Right cardiac atrium (tissue), 5 donors: ENCODE measurements around the gene DISP3. TPM values are rescaled to one million over a fixed set of nuclear protein-coding genes. Genes with fewer than 3 reads are reported as not detected.

Experiments
- ATAC-seq, 2 donors: fragments of 200-7000 bp; cut with Tn5 transposase; one replicate each; pipeline versions ENCODE4 v1.8.0 to v1.9.1; 2020; ENCODE audit warnings: moderate library complexity in 2 of 2, mild to moderate bottlenecking in 1 of 2
- DNase-seq, 3 donors: peaks; one replicate each; pipeline ENCODE4 v3.0.0-alpha.2; 2020
- H3K27ac ChIP-seq: one replicate; pipeline ENCODE4 v1.5.1; 2013; ENCODE audit warnings: mild to moderate bottlenecking, low read length, control low read depth, moderate library complexity
- H3K27me3 ChIP-seq: one replicate; pipeline ENCODE4 v1.6.1; 2013; ENCODE audit not compliant: control insufficient read depth, insufficient read depth
- H3K4me1 ChIP-seq: one replicate; pipeline ENCODE4 v1.6.1; 2013; ENCODE audit warnings: low read length; ENCODE audit not compliant: control insufficient read depth, insufficient read depth
- H3K4me3 ChIP-seq: one replicate; pipeline ENCODE4 v1.5.1; 2013; ENCODE audit warnings: low read length, control low read depth
- H3K9me3 ChIP-seq: one replicate; pipeline ENCODE4 v1.6.1; 2013; ENCODE audit warnings: low read length; ENCODE audit not compliant: control insufficient read depth
- WGBS: extraction: QIAGEN DNeasy Blood & Tissue Kit; methylation state at CpG from one replicate; pipeline ENCODE4 v1.1.7; 2013; 5-methylcytosine and 5-hydroxymethylcytosine counted together
- intact Hi-C, 4 donors: fragments of 100-400 bp; cut with DNase I; formaldehyde crosslinking; loops; one replicate each; pipeline versions ENCODE4 v1.11.0 to v1.14.0; 2022 to 2023
- polyA plus RNA-seq: library from polyadenylated mRNA; stranded (reverse); fragments of 200-250 nt; gene quantifications from one replicate; pipeline ENCODE4 v1.2.3, GENCODE V29; 2013
- total RNA-seq, 4 donors: library from RNA; stranded (reverse); fragmentation: NEBNext Ultra II Directional; extraction: Animal tissue kit (Norgen Biotek cat#: 25700); gene quantifications; one replicate each; pipeline ENCODE4 v1.2.1, GENCODE V29; 2021
- donor health status: healthy with polysubstance abuse.
- donor health status: DM: no; HTN: yes; CAD: no.
- donor health status: DM: no; HTN: no; CAD: no.
- donor health status: DM: no; HTN: yes; CAD: no; lungs with severe emphysema.
- donor health status: DM: yes; HTN: yes; CAD: no.

Gene DISP3
- total and polyA plus RNA-seq, 5 donors, result 0.02 to 0.06 TPM; not detected in 3

DNA sequence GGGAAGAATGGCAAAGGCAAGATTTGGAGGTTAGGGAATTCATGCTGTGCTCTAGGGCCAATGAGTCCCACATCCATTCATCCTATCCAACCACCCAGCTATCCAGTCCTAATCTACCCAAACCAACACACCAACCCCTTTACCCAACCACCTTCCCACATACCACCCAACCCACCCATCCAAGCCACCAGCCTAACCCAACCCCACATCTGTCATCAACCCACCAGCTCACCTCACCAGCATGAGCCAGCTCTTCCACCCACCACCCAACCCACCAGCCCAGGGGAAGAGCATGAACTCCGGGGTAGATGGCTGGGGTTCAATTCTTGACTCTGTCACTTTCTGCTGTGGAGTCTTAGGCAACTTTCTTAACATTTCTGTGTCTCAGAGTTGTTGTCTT, 35.9 kb upstream of the DISP3 start:
- Histone ChIP-seq H3K4me3 (no peak overlapping the region), H3K27me3 (no peaks in the 10 kb centered on the region), H3K27ac (no peak overlapping the region), H3K4me1 (no peaks in the 10 kb centered on the region), H3K9me3 (no peaks in the 10 kb centered on the region)
- DNase-seq (no peak), ATAC-seq (no peak)
- intact Hi-C loops, result no loop called here
- 81% methylated on average over 1 of the region's 1 CpG for WGBS

DNA sequence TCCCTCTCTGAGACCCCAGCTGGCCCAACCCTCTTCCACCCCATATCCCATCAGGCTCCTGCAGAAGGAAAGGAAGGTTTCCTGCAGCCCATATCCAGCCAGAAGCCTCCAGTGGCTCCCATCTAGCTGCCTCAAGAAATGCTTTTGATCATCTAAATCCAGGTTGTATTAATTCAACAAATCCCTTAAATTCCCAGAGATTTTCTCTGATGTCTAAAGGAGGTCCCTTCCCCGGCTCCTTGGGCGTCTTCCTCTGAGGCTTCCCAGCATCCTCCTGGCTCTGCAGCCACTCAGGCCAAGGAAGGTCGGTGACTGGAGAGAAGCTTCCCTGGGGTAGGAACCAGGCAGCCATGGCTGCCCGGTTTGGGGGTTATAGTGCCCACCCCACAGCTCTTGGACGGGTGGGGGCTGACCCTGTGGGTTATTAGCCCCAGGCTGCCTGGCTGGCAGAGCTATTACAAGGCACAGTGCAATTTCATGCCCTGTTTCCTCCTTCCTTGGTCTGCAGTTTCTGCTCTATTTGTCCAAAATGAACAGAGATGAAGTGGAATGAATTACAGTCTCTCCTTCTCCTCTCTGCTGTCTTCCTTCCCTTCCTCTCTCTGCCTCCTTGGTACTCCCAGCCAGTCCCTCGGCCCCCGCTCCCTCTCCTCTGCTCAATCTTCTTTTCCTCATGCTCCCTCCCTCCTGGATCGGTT, 34.8 kb upstream of the DISP3 start:
- WGBS, result 52% methylated on average over 8 of the region's 8 CpGs

DNA sequence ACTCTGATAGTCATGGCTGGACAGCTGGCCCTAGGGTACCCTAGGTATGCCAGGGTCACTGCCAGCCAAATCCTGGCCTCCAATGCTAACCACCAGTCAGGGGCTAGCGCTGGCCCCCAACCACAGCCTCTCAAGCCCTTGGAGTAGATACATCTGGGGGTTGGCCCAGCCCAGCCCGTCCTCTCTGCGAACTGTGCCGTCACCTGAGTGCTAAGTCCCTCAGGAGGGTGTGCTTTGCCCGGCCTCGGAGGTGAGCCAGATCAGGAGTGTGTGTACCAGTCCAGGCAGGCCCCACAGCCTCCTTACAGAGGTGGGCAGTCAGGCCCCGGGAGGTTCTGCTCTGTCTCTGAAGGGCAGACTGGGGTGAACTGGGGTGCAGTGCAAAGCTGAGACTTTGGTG, 34.0 kb upstream of the DISP3 start:
- no peak for ATAC-seq
- intact Hi-C loops, result no loop called here
- H3K27me3 ChIP-seq, result no peaks in the 10 kb centered on the region
- 76% methylated on average over 7 of the region's 7 CpGs for WGBS
- H3K27ac ChIP-seq, result no peak overlapping the region
- no peaks in the 10 kb centered on the region for H3K9me3 ChIP-seq
- no peak overlapping the region for H3K4me3 ChIP-seq
- DNase-seq, result no peak
- H3K4me1 ChIP-seq, result no peaks in the 10 kb centered on the region

More for the DNA sequence above, 34.8 kb upstream of the DISP3 start:
- H3K4me3 ChIP-seq, result no peak overlapping the region
- H3K27me3 ChIP-seq, result no peaks in the 10 kb centered on the region
- intact Hi-C loops, result no loop called here
- no peaks in the 10 kb centered on the region for H3K4me1 ChIP-seq
- ATAC-seq (no peak), DNase-seq (no peak)
- no peak overlapping the region for H3K27ac ChIP-seq
- no peaks in the 10 kb centered on the region for H3K9me3 ChIP-seq

DNA sequence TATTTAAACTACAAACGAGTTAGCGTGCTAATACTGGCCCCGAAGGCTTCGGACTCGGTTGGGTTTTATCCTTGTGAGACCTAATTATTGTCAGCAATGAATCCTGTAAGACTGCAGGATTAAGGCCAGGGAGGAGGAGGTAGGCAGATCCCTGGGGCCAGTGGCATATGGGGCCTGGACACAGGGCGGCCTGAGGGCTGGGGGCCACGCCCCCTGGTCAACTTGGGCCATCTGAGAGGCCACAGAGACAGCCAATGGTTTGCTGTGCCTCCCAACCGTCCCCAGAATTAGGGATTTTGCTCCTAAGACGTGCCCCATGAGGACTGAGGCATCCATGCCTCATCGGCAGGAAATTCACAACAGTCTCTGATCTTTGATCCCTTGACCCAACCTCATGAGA, 31.1 kb upstream of the DISP3 start:
- Histone ChIP-seq H3K27me3 (no peaks in the 10 kb centered on the region), H3K9me3 (no peaks in the 10 kb centered on the region)
- ATAC-seq, result no peak

DNA sequence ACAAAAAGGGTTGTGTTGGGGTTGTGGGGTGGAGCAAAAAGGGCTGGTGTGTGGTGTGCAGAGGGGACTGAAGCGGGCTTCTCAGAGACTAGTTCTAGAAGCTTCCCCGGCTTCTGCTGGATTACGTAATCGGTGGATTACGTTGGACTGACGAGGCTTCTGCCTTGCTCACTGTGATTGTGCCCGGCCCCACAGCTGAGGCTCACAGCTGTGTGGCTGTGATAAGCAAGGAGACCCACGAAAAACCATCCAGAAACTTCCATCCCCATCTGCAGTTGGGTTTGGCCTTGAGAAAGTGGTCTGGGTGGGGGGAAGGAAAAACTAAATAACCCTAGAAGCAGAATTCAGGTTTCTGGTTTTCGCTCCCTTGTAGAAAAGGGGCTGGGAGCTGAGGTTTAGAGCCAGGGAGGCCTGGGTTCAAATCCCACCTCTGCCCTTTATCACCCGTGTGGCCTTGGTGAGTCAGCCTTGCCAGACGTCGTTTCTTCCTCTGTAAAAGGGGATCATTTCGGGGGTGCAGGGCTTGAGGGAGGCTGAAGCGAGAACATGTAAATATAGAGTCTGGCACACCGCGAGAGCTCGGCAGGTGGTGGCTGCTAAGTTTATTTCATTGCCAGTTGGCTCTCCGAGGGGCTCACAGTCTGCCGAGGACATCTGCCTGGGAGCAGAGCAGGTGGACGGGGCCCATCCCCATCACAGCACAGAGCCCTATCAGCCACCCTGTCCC, 30.4 kb upstream of the DISP3 start:
- intact Hi-C loops, result no loop called here
- 55% methylated on average over 20 of the region's 20 CpGs for WGBS

More for the DNA sequence above, 31.1 kb upstream of the DISP3 start:
- intact Hi-C loops, result no loop called here
- DNase-seq, result no peak
- no peaks in the 10 kb centered on the region for H3K4me1 ChIP-seq
- WGBS, result 52% methylated on average over 10 of the region's 10 CpGs
- no peak overlapping the region for H3K4me3 ChIP-seq
- H3K27ac ChIP-seq, result no peak overlapping the region

DNA sequence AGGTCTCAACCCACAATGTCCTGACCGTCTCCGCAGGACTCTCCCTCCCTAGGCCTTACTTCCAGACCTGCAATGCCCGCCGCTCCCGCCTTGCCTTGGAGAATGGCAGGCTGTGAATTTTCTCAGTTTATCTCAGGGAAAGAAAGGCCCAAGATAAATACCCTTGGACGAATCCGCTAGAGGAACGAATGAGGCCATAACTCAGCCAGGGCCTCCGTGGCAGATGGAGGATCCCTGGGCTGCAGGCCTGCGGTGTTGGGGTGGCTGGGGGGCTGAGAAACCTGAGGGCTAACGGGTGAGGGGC, 29.9 kb upstream of the DISP3 start:
- ATAC-seq (no peak), DNase-seq (no peak)
- no peak overlapping the region for H3K27ac ChIP-seq
- H3K27me3 ChIP-seq, result no peaks in the 10 kb centered on the region
- H3K9me3 ChIP-seq, result no peaks in the 10 kb centered on the region
- no peak overlapping the region for H3K4me3 ChIP-seq
- 57% methylated on average over 11 of the region's 11 CpGs for WGBS
- intact Hi-C loops, result no loop called here
- no peaks in the 10 kb centered on the region for H3K4me1 ChIP-seq

More for the DNA sequence above, 30.4 kb upstream of the DISP3 start:
- no peaks in the 10 kb centered on the region for H3K4me1 ChIP-seq
- H3K4me3 ChIP-seq, result no peak overlapping the region
- H3K27ac ChIP-seq, result no peak overlapping the region
- H3K9me3 ChIP-seq, result no peaks in the 10 kb centered on the region
- H3K27me3 ChIP-seq, result no peaks in the 10 kb centered on the region
- DNase-seq (no peak), ATAC-seq (no peak)

DNA sequence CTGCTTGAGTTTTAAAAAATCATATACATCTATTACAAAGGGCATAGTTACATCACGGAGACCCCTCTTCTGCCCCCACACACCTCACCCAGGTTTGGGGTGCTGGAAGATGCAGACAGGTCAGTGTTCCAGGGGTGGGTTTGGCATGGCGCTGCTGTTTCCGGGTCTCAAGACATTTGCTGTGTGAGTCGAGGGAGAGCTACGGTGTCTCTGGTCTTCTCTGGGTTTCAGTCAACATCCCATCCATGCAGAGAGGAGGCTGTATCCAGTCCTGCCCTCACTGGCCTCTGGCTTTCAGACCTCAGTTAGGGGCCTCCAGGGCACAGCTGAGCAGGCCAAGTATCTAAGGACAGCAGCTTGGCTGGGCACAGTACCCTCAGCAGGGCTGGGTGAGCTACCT, 28.6 kb upstream of the DISP3 start:
- Histone ChIP-seq H3K9me3 (no peaks in the 10 kb centered on the region), H3K27ac (no peak overlapping the region), H3K4me3 (no peak overlapping the region), H3K4me1 (no peaks in the 10 kb centered on the region), H3K27me3 (no peaks in the 10 kb centered on the region)
- no peak for DNase-seq
- intact Hi-C loops, result no loop called here
- ATAC-seq, result no peak
- 88% methylated on average over 5 of the region's 5 CpGs for WGBS

DNA sequence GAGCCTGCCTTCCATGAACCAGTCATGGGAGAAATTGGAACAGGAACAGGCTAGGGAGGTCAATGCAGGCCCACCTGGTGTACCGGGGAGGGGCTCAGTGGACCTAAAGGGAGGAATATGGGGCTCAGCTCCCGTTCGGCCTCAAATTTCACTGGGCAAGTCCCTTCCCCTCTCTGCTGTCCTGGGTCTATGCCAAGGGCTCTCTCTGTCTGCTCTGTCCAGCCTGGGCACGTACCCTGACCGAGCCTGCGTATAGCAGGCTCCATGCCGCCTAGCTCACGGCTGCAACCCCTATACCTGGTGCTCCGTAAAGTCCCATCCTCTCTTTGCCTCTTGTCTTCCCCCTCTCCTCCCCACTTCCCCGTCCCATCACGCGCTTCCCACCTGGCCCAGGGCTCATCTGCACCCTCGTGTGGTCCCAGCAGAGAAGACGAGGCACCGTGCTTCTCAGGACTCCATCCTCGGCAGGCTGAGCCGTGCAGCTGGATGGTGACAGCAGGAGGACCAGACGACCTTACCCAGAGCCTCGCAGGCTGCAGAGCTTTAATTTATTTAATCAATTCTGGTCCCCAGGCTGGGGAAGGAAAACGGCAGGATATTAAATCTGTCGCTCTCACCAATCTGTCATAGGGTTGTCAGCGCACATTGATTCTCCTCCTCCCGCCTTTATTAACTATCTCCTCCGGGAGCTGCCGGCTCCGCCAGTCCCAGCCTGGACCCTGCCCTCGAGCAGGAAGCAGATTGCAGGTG, 25.0 kb upstream of the DISP3 start:
- H3K4me3 ChIP-seq, result no peak overlapping the region
- H3K27ac ChIP-seq, result no peak overlapping the region
- DNase-seq (no peak), ATAC-seq (no peak)
- H3K27me3 ChIP-seq, result no peaks in the 10 kb centered on the region
- intact Hi-C loops, result no loop called here
- no peaks in the 10 kb centered on the region for H3K4me1 ChIP-seq
- WGBS, result 46% methylated on average over 27 of the region's 27 CpGs
- H3K9me3 ChIP-seq, result no peaks in the 10 kb centered on the region

DNA sequence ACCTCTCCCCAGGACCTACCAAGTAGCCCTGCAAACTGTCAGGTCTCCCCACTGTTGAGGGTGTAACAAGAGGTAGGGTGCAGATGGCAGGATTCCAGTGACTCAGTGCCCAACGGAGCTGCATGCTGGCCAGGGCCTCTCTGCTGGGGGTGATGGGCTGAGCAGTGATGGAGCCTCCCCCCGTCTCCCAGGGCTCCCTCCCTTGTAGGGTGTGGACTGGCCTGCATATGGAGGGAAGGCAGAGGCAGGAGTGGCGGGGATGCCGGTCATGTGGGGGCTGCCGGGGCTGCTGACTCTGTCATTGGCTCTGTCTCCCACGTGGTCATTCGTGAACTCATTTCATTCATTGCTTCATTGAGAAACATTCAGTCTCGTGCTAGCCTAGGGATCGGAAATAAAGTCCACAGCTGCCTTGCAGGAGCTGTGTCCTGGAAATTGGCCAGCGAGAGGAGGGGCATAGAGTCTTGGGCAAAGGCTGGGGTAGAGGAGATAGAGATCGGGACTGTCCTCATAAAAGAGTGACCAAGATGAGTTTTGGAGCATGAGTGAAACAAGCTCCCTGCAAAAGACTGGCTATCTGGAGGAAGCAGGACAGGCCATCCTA, 22.9 kb upstream of the DISP3 start:
- 48% methylated on average over 11 of the region's 11 CpGs for WGBS
- H3K4me3 ChIP-seq, result no peak overlapping the region
- no peaks in the 10 kb centered on the region for H3K9me3 ChIP-seq
- no peak overlapping the region for H3K27ac ChIP-seq
- H3K4me1 ChIP-seq, result no peaks in the 10 kb centered on the region
- DNase-seq, result no peak
- intact Hi-C loops, result no loop called here
- ATAC-seq, result no peak
- no peaks in the 10 kb centered on the region for H3K27me3 ChIP-seq

DNA sequence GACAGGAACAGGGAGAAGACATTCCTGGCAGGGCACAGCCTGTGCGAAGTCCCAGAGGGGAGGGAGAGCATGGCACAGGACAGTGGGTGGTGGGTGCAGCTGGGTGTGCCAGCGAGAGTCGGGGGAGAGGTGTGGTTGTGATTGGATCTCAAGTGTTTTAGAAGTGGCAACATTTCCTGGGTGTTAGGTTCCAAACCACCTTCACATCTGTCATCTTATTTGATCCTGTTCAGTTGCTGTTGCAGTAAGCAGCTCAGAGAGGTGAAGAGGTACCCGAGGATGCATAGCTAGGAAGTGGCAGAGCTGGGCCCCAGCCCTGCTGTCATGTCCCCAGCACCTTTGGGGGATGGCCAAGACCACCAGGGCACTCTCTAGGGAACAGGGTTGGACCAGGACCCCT, 22.0 kb upstream of the DISP3 start:
- intact Hi-C loops, result no loop called here
- H3K27me3 ChIP-seq, result no peaks in the 10 kb centered on the region
- DNase-seq, result no peak
- H3K9me3 ChIP-seq, result no peaks in the 10 kb centered on the region
- no peaks in the 10 kb centered on the region for H3K4me1 ChIP-seq
- ATAC-seq, result no peak
- WGBS, result 76% methylated on average over 4 of the region's 4 CpGs
- no peak overlapping the region for H3K27ac ChIP-seq
- no peak overlapping the region for H3K4me3 ChIP-seq

DNA sequence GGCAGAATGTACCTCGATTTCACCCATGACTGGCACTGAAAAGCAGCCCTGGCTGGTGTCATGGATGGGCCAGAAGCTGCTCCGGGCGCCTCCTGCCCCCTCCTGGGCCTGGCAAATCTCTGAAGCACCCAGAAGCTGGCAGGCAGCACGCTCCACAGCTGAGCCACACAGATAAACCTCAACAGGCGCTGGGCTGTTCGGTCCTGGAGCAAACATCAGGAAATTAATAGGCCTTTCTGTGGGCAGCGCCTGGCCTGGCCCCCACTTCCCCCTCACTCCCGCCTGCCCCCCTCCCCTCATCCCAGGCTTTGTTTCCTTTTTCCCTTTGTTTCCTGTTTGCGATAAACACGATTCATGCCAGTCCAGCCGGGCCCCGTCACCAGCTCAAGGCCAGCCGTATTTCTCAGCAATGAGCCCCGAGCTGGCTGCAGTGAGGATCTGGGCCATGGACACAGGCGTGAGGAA, 20.1 kb upstream of the DISP3 start:
- Histone ChIP-seq H3K27me3 (no peaks in the 10 kb centered on the region), H3K4me3 (no peak overlapping the region), H3K9me3 (no peaks in the 10 kb centered on the region), H3K27ac (no peak overlapping the region), H3K4me1 (no peaks in the 10 kb centered on the region)
- ATAC-seq (peak; percentile 55 to 73), DNase-seq (no peak)
- intact Hi-C loops, result no loop called here
- WGBS, result 30% methylated on average over 15 of the region's 15 CpGs
